HG03521 (cell line): Measurements from ENCODE around the gene HSDL2.
A peak's percentile ranks its signal among the peaks of the same experiment; 100 is the strongest.

Experiments used
- ATAC-seq: cut with Tn5 transposase; IDR thresholded peaks from one replicate; pipeline ENCODE4 v1.9.1; 2021; ENCODE audit warnings: mild to moderate bottlenecking, moderate library complexity; ENCODE audit not compliant: unreplicated experiment

Gene HSDL2

GRCh38 chr9:112380102-112380824, at the start of gene HSDL2:
TSS of gene HSDL2 (plus strand) at chr9:112380108. CDS start at chr9:112380164, 56 bp downstream.
- peak; percentile 13 for ATAC-seq

- no peak for ATAC-seq
These were observed 48.3 kb upstream of the HSDL2 start for GRCh38 chr9:112331674-112331952.

- no peak for ATAC-seq
These were observed 47.7 kb upstream of the HSDL2 start for GRCh38 chr9:112332214-112332613.

GRCh38 chr9:112332674-112332976, 47.3 kb upstream of the HSDL2 start:
- ATAC-seq, result no peak

GRCh38 chr9:112332977-112333638, 46.8 kb upstream of the HSDL2 start, which contains the start of gene PTBP3:
TSS of gene PTBP3 (minus strand) at chr9:112333619. CDS start at chr9:112297865, 35,754 bp downstream.
- peak; percentile 59 for ATAC-seq

- ATAC-seq, result peak; percentile 77
These were observed 46.1 kb upstream of the HSDL2 start for GRCh38 chr9:112333639-112334431.

- ATAC-seq, result no peak
These were observed 45.5 kb upstream of the HSDL2 start for GRCh38 chr9:112334432-112334841.

GRCh38 chr9:112337547-112337946, 42.4 kb upstream of the HSDL2 start:
- ATAC-seq, result no peak

- ATAC-seq, result no peak
These were observed 41.3 kb upstream of the HSDL2 start for GRCh38 chr9:112338561-112338960.

GRCh38 chr9:112339886-112340285, 40.0 kb upstream of the HSDL2 start:
- ATAC-seq, result no peak

GRCh38 chr9:112341730-112342129, 38.2 kb upstream of the HSDL2 start:
- no peak for ATAC-seq

- no peak for ATAC-seq
These were observed 31.5 kb upstream of the HSDL2 start for GRCh38 chr9:112348257-112349007.

- no peak for ATAC-seq
These were observed 30.9 kb upstream of the HSDL2 start for GRCh38 chr9:112349008-112349333.

- no peak for ATAC-seq
These were observed 28.7 kb upstream of the HSDL2 start for GRCh38 chr9:112351184-112351583.

- no peak for ATAC-seq
These were observed 27.7 kb upstream of the HSDL2 start for GRCh38 chr9:112352209-112352608.

- no peak for ATAC-seq
These were observed 25.7 kb upstream of the HSDL2 start for GRCh38 chr9:112354081-112354743.

GRCh38 chr9:112355427-112355897, 24.4 kb upstream of the HSDL2 start:
- ATAC-seq, result no peak

GRCh38 chr9:112360047-112360804, 19.7 kb upstream of the HSDL2 start:
- ATAC-seq, result no peak

- ATAC-seq, result no peak
These were observed 18.3 kb upstream of the HSDL2 start for GRCh38 chr9:112361601-112362000.

- no peak for ATAC-seq
These were observed 15.1 kb upstream of the HSDL2 start for GRCh38 chr9:112364761-112365160.
